HEK293 (cell line): ENCODE data around the gene GPER1.
A peak's percentile ranks its signal among the peaks of the same experiment; 100 is the strongest.

Experiments used
- GLIS1 ChIP-seq: fragments of 450-650 bp; formaldehyde crosslinking; IDR thresholded peaks from 2 replicates; pipeline ENCODE4 v1.5.1; 2016; ENCODE audit warnings: missing biosample characterization, missing genetic modification characterization
- GLIS2 ChIP-seq: fragments of 450-650 bp; formaldehyde crosslinking; IDR thresholded peaks from 2 replicates; pipeline ENCODE4 v1.5.1; 2016; ENCODE audit warnings: missing biosample characterization, missing genetic modification characterization
- KLF7 ChIP-seq: fragments of 450-650 bp; formaldehyde crosslinking; IDR thresholded peaks from 2 replicates; pipeline ENCODE4 v1.5.1; 2016; ENCODE audit warnings: missing biosample characterization, missing genetic modification characterization, borderline replicate concordance
- SETDB1 ChIP-seq: IDR thresholded peaks from one replicate; pipeline ENCODE4 v1.6.1; 2017; ENCODE audit warnings: mild to moderate bottlenecking, low read length, moderate library complexity, mixed read lengths; ENCODE audit not compliant: insufficient read length
- SP2 ChIP-seq: fragments of 450-650 bp; formaldehyde crosslinking; IDR thresholded peaks from 2 replicates; pipeline ENCODE4 v1.5.1; 2016; ENCODE audit warnings: missing biosample characterization, missing genetic modification characterization
- SP3 ChIP-seq: fragments of 450-650 bp; formaldehyde crosslinking; IDR thresholded peaks from 2 replicates; pipeline ENCODE4 v1.5.1; 2016; ENCODE audit warnings: missing biosample characterization, missing genetic modification characterization
- ZIC2 ChIP-seq: fragments of 450-650 bp; formaldehyde crosslinking; IDR thresholded peaks from 2 replicates; pipeline ENCODE4 v1.5.1; 2016; ENCODE audit warnings: missing biosample characterization, missing genetic modification characterization
- ZNF157 ChIP-seq: fragments of 450-650 bp; formaldehyde crosslinking; IDR thresholded peaks from 2 replicates; pipeline ENCODE4 v1.5.1; 2016; ENCODE audit warnings: missing biosample characterization, missing genetic modification characterization
- ZNF2 ChIP-seq: fragments of 450-650 bp; formaldehyde crosslinking; IDR thresholded peaks from 2 replicates; pipeline ENCODE4 v1.5.1; 2016; ENCODE audit warnings: missing biosample characterization, missing genetic modification characterization
- ZNF202 ChIP-seq: fragments of 450-650 bp; formaldehyde crosslinking; IDR thresholded peaks from 2 replicates; pipeline ENCODE4 v1.5.1; 2016; ENCODE audit warnings: missing biosample characterization, missing genetic modification characterization, borderline replicate concordance
- ZNF23 ChIP-seq: fragments of 450-650 bp; formaldehyde crosslinking; IDR thresholded peaks from 2 replicates; pipeline ENCODE4 v1.5.1; 2016; ENCODE audit warnings: missing biosample characterization, missing genetic modification characterization, borderline replicate concordance
- ZNF24 ChIP-seq: fragments of 450-650 bp; formaldehyde crosslinking; IDR thresholded peaks from 2 replicates; pipeline ENCODE4 v1.5.1; 2016; ENCODE audit warnings: missing biosample characterization, missing genetic modification characterization
- ZNF266 ChIP-seq: fragments of 450-650 bp; formaldehyde crosslinking; IDR thresholded peaks from 2 replicates; pipeline ENCODE4 v1.5.1; 2016; ENCODE audit warnings: missing biosample characterization, missing genetic modification characterization, low read depth
- ZNF335 ChIP-seq: fragments of 450-650 bp; formaldehyde crosslinking; conservative IDR thresholded peaks from 2 replicates; pipeline ENCODE4 v1.5.1; 2016; ENCODE audit warnings: missing biosample characterization, missing genetic modification characterization
- ZNF341 ChIP-seq: fragments of 450-650 bp; formaldehyde crosslinking; IDR thresholded peaks from 2 replicates; pipeline ENCODE4; 2016; ENCODE audit warnings: low read depth, missing biosample characterization, missing genetic modification characterization
- ZNF404 ChIP-seq: fragments of 450-650 bp; formaldehyde crosslinking; IDR thresholded peaks from 2 replicates; pipeline ENCODE4 v1.5.1; 2017; ENCODE audit warnings: missing biosample characterization, missing genetic modification characterization
- ZNF423 ChIP-seq: fragments of 450-650 bp; formaldehyde crosslinking; IDR thresholded peaks from 2 replicates; pipeline ENCODE4 v1.5.1; 2016; ENCODE audit warnings: missing biosample characterization, missing genetic modification characterization
- ZNF48 ChIP-seq: fragments of 450-650 bp; formaldehyde crosslinking; IDR thresholded peaks from 2 replicates; pipeline ENCODE4 v1.5.1; 2016; ENCODE audit warnings: missing biosample characterization, missing genetic modification characterization
- ZNF549 ChIP-seq: fragments of 450-650 bp; IDR thresholded peaks from 2 replicates; pipeline ENCODE4 v1.5.1; 2018; ENCODE audit warnings: missing biosample characterization, missing genetic modification characterization, mild to moderate bottlenecking, inconsistent platforms, moderate library complexity
- ZNF560 ChIP-seq: fragments of 450-650 bp; formaldehyde crosslinking; IDR thresholded peaks from 2 replicates; pipeline ENCODE4 v1.5.1; 2017; ENCODE audit warnings: missing biosample characterization, missing genetic modification characterization, borderline replicate concordance
- ZNF600 ChIP-seq: fragments of 450-650 bp; formaldehyde crosslinking; IDR thresholded peaks from 2 replicates; pipeline ENCODE4 v1.5.1; 2016; ENCODE audit warnings: missing biosample characterization, missing genetic modification characterization
- ZNF707 ChIP-seq: fragments of 450-650 bp; formaldehyde crosslinking; IDR thresholded peaks from 2 replicates; pipeline ENCODE4 v1.5.1; 2016; ENCODE audit warnings: missing biosample characterization, missing genetic modification characterization
- ZNF792 ChIP-seq: fragments of 450-650 bp; formaldehyde crosslinking; IDR thresholded peaks from 2 replicates; pipeline ENCODE4 v1.5.1; 2016; ENCODE audit warnings: missing biosample characterization, missing genetic modification characterization
- TF ChIP-seq, protein P1 (sequence below): fragments of 450-650 bp; formaldehyde crosslinking; IDR thresholded peaks from 2 replicates; pipeline ENCODE4 v1.5.1; 2016; ENCODE audit warnings: missing biosample characterization, missing genetic modification characterization
- TF ChIP-seq, protein P2 (sequence below): fragments of 450-650 bp; formaldehyde crosslinking; IDR thresholded peaks from 2 replicates; pipeline ENCODE4 v1.5.1; 2016; ENCODE audit warnings: missing biosample characterization, missing genetic modification characterization
- TF ChIP-seq, protein P3 (sequence below): fragments of 450-650 bp; formaldehyde crosslinking; IDR thresholded peaks from 2 replicates; pipeline ENCODE4; 2016; ENCODE audit warnings: missing biosample characterization, missing genetic modification characterization
- TF ChIP-seq, protein P4 (sequence below): fragments of 450-650 bp; formaldehyde crosslinking; IDR thresholded peaks from 2 replicates; pipeline ENCODE4 v1.5.1; 2016; ENCODE audit warnings: missing biosample characterization, missing genetic modification characterization

Gene GPER1

DNA sequence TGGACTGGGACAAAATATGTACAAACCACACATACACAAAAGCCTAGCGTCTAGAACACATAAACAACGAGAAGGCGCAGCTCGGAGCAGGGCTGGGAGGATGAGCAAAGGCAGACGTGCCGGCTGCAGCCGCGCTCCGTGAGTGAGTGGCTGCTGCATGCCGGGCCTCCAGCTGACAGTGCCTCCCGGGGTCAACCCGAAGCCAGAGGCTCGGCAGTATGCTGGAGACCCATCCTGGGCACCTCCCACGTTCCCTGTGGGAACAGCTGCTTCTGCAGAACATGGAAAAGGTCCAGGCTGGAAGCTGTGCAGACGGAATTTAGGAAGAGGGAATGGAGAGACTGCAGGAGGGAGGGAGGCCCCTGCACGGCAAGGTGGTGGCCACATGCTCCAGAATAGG, 47.1 kb upstream of the GPER1 start (continued):
- TF ChIP-seq, protein P1, sequence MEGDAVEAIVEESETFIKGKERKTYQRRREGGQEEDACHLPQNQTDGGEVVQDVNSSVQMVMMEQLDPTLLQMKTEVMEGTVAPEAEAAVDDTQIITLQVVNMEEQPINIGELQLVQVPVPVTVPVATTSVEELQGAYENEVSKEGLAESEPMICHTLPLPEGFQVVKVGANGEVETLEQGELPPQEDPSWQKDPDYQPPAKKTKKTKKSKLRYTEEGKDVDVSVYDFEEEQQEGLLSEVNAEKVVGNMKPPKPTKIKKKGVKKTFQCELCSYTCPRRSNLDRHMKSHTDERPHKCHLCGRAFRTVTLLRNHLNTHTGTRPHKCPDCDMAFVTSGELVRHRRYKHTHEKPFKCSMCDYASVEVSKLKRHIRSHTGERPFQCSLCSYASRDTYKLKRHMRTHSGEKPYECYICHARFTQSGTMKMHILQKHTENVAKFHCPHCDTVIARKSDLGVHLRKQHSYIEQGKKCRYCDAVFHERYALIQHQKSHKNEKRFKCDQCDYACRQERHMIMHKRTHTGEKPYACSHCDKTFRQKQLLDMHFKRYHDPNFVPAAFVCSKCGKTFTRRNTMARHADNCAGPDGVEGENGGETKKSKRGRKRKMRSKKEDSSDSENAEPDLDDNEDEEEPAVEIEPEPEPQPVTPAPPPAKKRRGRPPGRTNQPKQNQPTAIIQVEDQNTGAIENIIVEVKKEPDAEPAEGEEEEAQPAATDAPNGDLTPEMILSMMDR (tag by site-specific recombination): no peak
- no peak for TF ChIP-seq ZNF157 (tag by site-specific recombination)
- no peak for TF ChIP-seq ZNF2 (tag by site-specific recombination)
- TF ChIP-seq ZNF549 (tag by site-specific recombination): no peak
- no peak for TF ChIP-seq ZNF707 (tag by site-specific recombination)
- TF ChIP-seq GLIS1 (tag by site-specific recombination): peak; percentile 96
- no peak for TF ChIP-seq ZNF423 (tag by site-specific recombination)
- TF ChIP-seq ZNF792 (tag by site-specific recombination): no peak
- TF ChIP-seq, protein P2, sequence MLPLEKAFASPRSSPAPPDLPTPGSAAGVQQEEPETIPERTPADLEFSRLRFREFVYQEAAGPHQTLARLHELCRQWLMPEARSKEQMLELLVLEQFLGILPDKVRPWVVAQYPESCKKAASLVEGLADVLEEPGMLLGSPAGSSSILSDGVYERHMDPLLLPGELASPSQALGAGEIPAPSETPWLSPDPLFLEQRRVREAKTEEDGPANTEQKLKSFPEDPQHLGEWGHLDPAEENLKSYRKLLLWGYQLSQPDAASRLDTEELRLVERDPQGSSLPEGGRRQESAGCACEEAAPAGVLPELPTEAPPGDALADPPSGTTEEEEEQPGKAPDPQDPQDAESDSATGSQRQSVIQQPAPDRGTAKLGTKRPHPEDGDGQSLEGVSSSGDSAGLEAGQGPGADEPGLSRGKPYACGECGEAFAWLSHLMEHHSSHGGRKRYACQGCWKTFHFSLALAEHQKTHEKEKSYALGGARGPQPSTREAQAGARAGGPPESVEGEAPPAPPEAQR (tag by site-specific recombination): no peak
- TF ChIP-seq ZNF24 (tag by site-specific recombination): no peak
- TF ChIP-seq, protein P3, sequence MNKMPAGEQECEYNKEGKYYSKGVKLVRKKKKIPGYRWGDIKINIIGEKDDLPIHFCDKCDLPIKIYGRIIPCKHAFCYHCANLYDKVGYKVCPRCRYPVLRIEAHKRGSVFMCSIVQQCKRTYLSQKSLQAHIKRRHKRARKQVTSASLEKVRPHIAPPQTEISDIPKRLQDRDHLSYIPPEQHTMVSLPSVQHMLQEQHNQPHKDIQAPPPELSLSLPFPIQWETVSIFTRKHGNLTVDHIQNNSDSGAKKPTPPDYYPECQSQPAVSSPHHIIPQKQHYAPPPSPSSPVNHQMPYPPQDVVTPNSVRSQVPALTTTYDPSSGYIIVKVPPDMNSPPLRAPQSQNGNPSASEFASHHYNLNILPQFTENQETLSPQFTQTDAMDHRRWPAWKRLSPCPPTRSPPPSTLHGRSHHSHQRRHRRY (tag by site-specific recombination): no peak
- no peak for TF ChIP-seq ZNF23
- no peak for TF ChIP-seq SP3 (tag by site-specific recombination)
- 0 out of 2 replicates have a peak, but pooled peaks have one; percentile 36 for TF ChIP-seq ZNF341 (tag by site-specific recombination)
- TF ChIP-seq ZNF335 (tag by site-specific recombination): no peak
- TF ChIP-seq SP2 (tag by site-specific recombination): no peak
- TF ChIP-seq, protein P4, sequence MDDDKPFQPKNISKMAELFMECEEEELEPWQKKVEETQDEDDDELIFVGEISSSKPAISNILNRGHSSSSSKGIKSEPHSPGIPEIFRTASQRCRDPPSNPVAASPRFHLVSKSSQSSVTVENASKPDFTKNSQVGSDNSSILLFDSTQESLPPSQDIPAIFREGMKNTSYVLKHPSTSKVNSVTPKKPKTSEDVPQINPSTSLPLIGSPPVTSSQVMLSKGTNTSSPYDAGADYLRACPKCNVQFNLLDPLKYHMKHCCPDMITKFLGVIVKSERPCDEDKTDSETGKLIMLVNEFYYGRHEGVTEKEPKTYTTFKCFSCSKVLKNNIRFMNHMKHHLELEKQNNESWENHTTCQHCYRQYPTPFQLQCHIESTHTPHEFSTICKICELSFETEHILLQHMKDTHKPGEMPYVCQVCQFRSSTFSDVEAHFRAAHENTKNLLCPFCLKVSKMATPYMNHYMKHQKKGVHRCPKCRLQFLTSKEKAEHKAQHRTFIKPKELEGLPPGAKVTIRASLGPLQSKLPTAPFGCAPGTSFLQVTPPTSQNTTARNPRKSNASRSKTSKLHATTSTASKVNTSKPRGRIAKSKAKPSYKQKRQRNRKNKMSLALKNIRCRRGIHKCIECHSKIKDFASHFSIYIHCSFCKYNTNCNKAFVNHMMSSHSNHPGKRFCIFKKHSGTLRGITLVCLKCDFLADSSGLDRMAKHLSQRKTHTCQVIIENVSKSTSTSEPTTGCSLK (tag by site-specific recombination): no peak
- no peak for TF ChIP-seq KLF7 (tag by site-specific recombination)
- TF ChIP-seq SETDB1: no peak
- no peak for TF ChIP-seq ZNF560 (tag by site-specific recombination)
- TF ChIP-seq ZIC2 (tag by site-specific recombination): peak; percentile 90
- TF ChIP-seq ZNF48 (tag by site-specific recombination): no peak
- no peak for TF ChIP-seq ZNF266
- peak; percentile 74; the same call in 1 of the 2 replicates for TF ChIP-seq ZNF600 (tag by site-specific recombination)
- no peak for TF ChIP-seq ZNF404
- 0 out of 2 replicates have a peak, but pooled peaks have one; percentile 37 for TF ChIP-seq GLIS2 (tag by site-specific recombination)
- no peak for TF ChIP-seq ZNF202 (tag by site-specific recombination)
